Heart left ventricle (tissue), 16 donors: ENCODE measurements around the gene TNNI3. TPM values are rescaled to one million over a fixed set of nuclear protein-coding genes. Genes with fewer than 3 reads are reported as not detected.

Experiments used
- ATAC-seq, 4 donors: fragments of 200-7000 bp; cut with Tn5 transposase; one replicate each; pipeline ENCODE4 v1.9.1; 2020 to 2022; ENCODE audit warnings: moderate library complexity in 4 of 4, mild to moderate bottlenecking in 3 of 4, moderate number of reproducible peaks in 1 of 4
- DNase-seq, 5 donors: peaks; one replicate each; pipeline ENCODE4 v3.0.0-alpha.2; 2020
- H3K27ac ChIP-seq, 12 donors: fragments of 200-600 bp; sonication (generic) in 4 of 12; one replicate each; pipeline versions ENCODE4 v1.5.0 to v1.8.0; 2016 to 2022; ENCODE audit warnings: mild to moderate bottlenecking in 2 of 12
- H3K27me3 ChIP-seq, 9 donors: fragments of 200-600 bp; sonication (generic) in 2 of 9; one replicate each; pipeline versions ENCODE4 v1.5.1 to v1.8.0; 2016 to 2022; ENCODE audit warnings: mild to moderate bottlenecking in 3 of 9
- H3K36me3 ChIP-seq, 9 donors: fragments of 200-600 bp; sonication (generic) in 2 of 9; one replicate each; pipeline versions ENCODE4 v1.5.0 to v1.8.0; 2018 to 2022; ENCODE audit warnings: mild to moderate bottlenecking in 2 of 9
- H3K4me1 ChIP-seq, 12 donors: fragments of 200-600 bp; sonication (generic) in 4 of 12; one replicate each; pipeline versions ENCODE4 v1.5.0 to v1.8.0; 2016 to 2022; ENCODE audit warnings: mild to moderate bottlenecking in 3 of 12
- H3K4me3 ChIP-seq, 12 donors: fragments of 200-600 bp; sonication (generic) in 4 of 12; one replicate each; pipeline versions ENCODE4 v1.5.0 to v1.8.0; 2017 to 2022; ENCODE audit warnings: mild to moderate bottlenecking in 9 of 12, moderate library complexity in 4 of 12
- H3K9me3 ChIP-seq, 12 donors: fragments of 200-600 bp; sonication (generic) in 4 of 12; one replicate each; pipeline versions ENCODE4 v1.5.0 to v1.8.0; 2016 to 2022; ENCODE audit warnings: mild to moderate bottlenecking in 1 of 12
- POLR2A ChIP-seq, 2 donors: fragments of 450-650 bp; IDR thresholded peaks; one replicate each; pipeline ENCODE4 v1.6.1; 2017; ENCODE audit warnings: antibody characterized with exemption in 2 of 2, mild to moderate bottlenecking in 2 of 2, moderate library complexity in 2 of 2
- WGBS, 4 donors: extraction: QIAGEN DNeasy Blood & Tissue Kit in 2 of 4; methylation state at CpG; one replicate each; pipeline versions ENCODE4 v1.1.5 to v1.1.7; 2013 to 2018; 5-methylcytosine and 5-hydroxymethylcytosine counted together
- intact Hi-C, 10 donors: fragments of 100-400 bp; cut with DNase I; formaldehyde crosslinking; loops; one replicate each; pipeline versions ENCODE4 v1.11.1 to v1.14.2; 2022
- polyA plus RNA-seq, 2 donors: library from polyadenylated mRNA; stranded (reverse); fragments of 200-250 nt; gene quantifications; one replicate each; pipeline ENCODE4 v1.2.3, GENCODE V29; 2013
- total RNA-seq, 9 donors: library from RNA; depleted of rRNA in 2 of 9; stranded (reverse); fragments of >200 nt in 2 of 9; fragmentation: NEBNext Ultra II Directional in 3 of 9; extraction: Animal tissue kit (Norgen Biotek cat#: 25700) in 3 of 9; gene quantifications; one replicate each; pipeline versions ENCODE4 v1.1.0 to v1.2.4, GENCODE V29; 2016 to 2023
- TF ChIP-seq, protein P1 (sequence below), 12 donors: fragments of 200-600 bp; sonication (generic) in 4 of 12; IDR thresholded peaks; one replicate each; pipeline versions ENCODE4 v1.5.0 to v1.8.0; 2018 to 2022; ENCODE audit warnings: antibody characterized with exemption in 12 of 12, mild to moderate bottlenecking in 5 of 12
- donor health status: ischemic (EF 13 %, LVEDD 7.1; RV severe dilation, severe dysfunction).
- donor health status: healthy with polysubstance abuse.
- donor health status: DM: no; HTN: yes; CAD: no.
- donor health status: DM: no; HTN: no; CAD: no.
- donor health status: ischemic (EF 25% LVEDD 6.9; RV normal size, moderate dysfunction).
- donor health status: ischemic (EF 25% LVEDD 5.7; RV mildly dilated, moderate dysfunction).
- donor health status: healthy.
- donor health status: DM: yes; HTN: yes; CAD: no.
- donor health status: ischemic (EF 35%, LVEDD 5.7; RV mildly dilated, moderate dysfunction).
- donor health status: nonischemic (EF 11% LVEDD 7.7; RV severe dilation, severe dysfunction).
- donor health status: DM: yes; HTN: yes; CAD: no.
- donor health status: PGD.
- donor health status: ischemic (EF 29% LVEDD 5.4; RV normal size, mild dysfunction).
- donor health status: nonischemic (EF 23%, LVEDD 6.1; RV moderate dilation, normal function).

The TNNI3 gene
- total and polyA plus RNA-seq, 11 donors: 1,912 to 34,502 (median 9,662) TPM

DNA sequence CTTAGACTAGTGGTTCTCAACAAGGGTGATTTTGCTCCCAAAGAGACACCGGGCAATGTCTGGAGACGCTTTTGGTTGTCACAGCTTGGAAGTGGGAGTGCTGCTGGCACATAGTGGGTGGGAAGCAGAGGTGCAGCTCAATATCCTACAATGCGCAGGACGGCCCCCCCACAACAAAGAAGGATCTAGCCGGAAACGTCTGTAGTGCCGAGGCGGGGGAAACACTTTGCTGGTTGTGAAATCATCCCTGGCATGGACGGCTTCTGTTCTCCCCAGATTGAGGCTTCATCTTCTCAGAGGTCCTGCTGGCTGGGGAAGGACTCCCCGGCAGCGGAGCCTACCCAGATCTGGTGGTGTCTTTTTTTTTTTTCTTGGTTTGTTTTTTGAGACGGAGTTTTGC lies 35.9 kb upstream of the TNNI3 start:
- WGBS, 4 donors: 80 to 89% (median 83%) methylated on average over 12 of the region's 12 CpGs
- H3K4me3 ChIP-seq: no peak overlapping the region
- no peaks in the 10 kb centered on the region for H3K27me3 ChIP-seq
- DNase-seq (peak in 1 of 5 donors; percentile 19), ATAC-seq (no peak)
- peaks cover 0 to 7% (median 0%) of the 10 kb centered on the region in 12 donors for H3K4me1 ChIP-seq
- no peak for TF ChIP-seq POLR2A (IDR thresholded peaks at IDR 0.05)
- TF ChIP-seq, protein P1, sequence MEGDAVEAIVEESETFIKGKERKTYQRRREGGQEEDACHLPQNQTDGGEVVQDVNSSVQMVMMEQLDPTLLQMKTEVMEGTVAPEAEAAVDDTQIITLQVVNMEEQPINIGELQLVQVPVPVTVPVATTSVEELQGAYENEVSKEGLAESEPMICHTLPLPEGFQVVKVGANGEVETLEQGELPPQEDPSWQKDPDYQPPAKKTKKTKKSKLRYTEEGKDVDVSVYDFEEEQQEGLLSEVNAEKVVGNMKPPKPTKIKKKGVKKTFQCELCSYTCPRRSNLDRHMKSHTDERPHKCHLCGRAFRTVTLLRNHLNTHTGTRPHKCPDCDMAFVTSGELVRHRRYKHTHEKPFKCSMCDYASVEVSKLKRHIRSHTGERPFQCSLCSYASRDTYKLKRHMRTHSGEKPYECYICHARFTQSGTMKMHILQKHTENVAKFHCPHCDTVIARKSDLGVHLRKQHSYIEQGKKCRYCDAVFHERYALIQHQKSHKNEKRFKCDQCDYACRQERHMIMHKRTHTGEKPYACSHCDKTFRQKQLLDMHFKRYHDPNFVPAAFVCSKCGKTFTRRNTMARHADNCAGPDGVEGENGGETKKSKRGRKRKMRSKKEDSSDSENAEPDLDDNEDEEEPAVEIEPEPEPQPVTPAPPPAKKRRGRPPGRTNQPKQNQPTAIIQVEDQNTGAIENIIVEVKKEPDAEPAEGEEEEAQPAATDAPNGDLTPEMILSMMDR (IDR thresholded peaks at IDR 0.05): no peak
- intact Hi-C loops: loop anchor here in 1 of 10 donors (5.0 kb wide), 1 partner anchor 264 kb away; no protein-coding TSS in a partner anchor
- H3K9me3 ChIP-seq: no peaks in the 10 kb centered on the region
- no peak overlapping the region for H3K27ac ChIP-seq
- H3K36me3 ChIP-seq: no peaks in the 10 kb centered on the region

DNA sequence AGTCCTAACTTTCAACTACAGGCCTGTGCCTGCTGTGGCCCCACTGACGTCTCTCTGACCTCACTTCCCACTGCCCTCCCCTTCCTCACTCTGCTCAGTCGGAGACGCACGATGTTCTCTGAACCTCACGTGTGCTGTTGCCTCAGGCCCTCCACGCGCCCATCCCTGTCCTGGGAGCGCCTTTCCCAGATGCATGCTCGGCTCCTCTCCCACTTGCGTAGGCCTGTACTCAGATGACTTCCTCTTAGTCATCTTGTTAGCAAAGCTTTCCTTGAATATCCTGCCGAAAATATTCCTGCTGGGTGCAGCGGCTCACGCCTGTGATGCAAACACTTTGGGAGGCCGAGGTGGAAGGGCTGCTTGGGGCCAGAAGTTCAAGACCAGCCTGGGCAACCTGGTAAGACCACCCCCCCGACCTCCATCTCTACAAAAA lies 31.9 kb upstream of the TNNI3 start:
- H3K36me3 ChIP-seq: no peaks in the 10 kb centered on the region
- H3K9me3 ChIP-seq: no peaks in the 10 kb centered on the region
- DNase-seq (peak; percentile 38 to 64 (median 53)), ATAC-seq (peak; percentile 28 to 96 (median 90))
- no peak for TF ChIP-seq POLR2A (IDR thresholded peaks at IDR 0.05)
- TF ChIP-seq, protein P1 (IDR thresholded peaks at IDR 0.05): no peak
- no peak overlapping the region for H3K4me3 ChIP-seq
- H3K27ac ChIP-seq: peak overlapping the region in 6 of 12 donors; percentile 6 to 70 (median 44)
- peaks cover 0 to 5% (median 0%) of the 10 kb centered on the region in 9 donors for H3K27me3 ChIP-seq
- peaks cover 0 to 7% (median 0%) of the 10 kb centered on the region in 12 donors for H3K4me1 ChIP-seq
- intact Hi-C loops: no loop called here
- WGBS, 4 donors: 55 to 67% (median 63%) methylated on average over 15 of the region's 15 CpGs

GRCh38 chr19:55188625-55189024 lies 31.1 kb upstream of the TNNI3 start:
- Histone ChIP-seq H3K4me3 (no peak overlapping the region), H3K27me3 (peaks cover 0 to 5% (median 0%) of the 10 kb centered on the region in 9 donors), H3K9me3 (no peaks in the 10 kb centered on the region), H3K4me1 (peaks cover 0 to 7% (median 0%) of the 10 kb centered on the region in 12 donors), H3K27ac (peak overlapping the region in 6 of 12 donors; percentile 6 to 70 (median 44)), H3K36me3 (no peaks in the 10 kb centered on the region)
- DNase-seq (peak in 1 of 5 donors; percentile 9), ATAC-seq (peak in 1 of 4 donors; percentile 47)
- 56 to 71% (median 63%) methylated on average over 8 of the region's 8 CpGs for WGBS, 4 donors
- no peak for TF ChIP-seq POLR2A (IDR thresholded peaks at IDR 0.05)
- TF ChIP-seq, protein P1 (IDR thresholded peaks at IDR 0.05): no peak
- intact Hi-C loops: no loop called here

DNA sequence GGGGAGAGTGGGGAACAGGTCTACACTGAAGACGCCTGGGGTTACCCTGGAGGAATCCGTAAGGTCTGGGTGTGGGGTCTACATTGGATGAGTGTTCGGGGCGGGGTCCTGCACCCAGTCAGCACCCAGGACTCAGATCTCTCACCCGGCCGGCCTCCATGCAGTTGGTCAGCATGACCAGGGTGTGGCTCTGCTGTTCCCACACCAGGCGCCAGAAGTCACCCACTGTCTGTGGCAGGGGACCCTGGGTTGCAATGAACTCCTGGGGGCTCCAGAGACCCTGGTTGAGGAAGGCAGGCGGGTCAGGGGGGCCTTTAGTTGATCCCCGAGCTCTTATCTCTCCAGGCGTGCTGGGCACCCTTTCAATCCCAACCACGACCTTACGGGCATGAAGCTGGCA lies 28.5 kb upstream of the TNNI3 start:
- H3K4me3 ChIP-seq: no peak overlapping the region
- peak in 1 of 5 donors; percentile 45 for DNase-seq
- H3K27ac ChIP-seq: no peak overlapping the region
- TF ChIP-seq POLR2A (IDR thresholded peaks at IDR 0.05): no peak
- TF ChIP-seq, protein P1 (IDR thresholded peaks at IDR 0.05): no peak
- intact Hi-C loops: no loop called here
- no peaks in the 10 kb centered on the region for H3K36me3 ChIP-seq
- ATAC-seq: no peak
- H3K27me3 ChIP-seq: peaks cover 0 to 28% (median 9%) of the 10 kb centered on the region in 9 donors
- peaks cover 0 to 7% (median 0%) of the 10 kb centered on the region in 12 donors for H3K4me1 ChIP-seq
- 77 to 95% (median 84%) methylated on average over 9 to 12 of the region's 12 CpGs for WGBS, 4 donors
- no peaks in the 10 kb centered on the region for H3K9me3 ChIP-seq
